NT2/D1 (cell line): ENCODE measurements around the gene CDK3.

Experiments
- SUZ12 ChIP-seq: IDR thresholded peaks from 2 replicates; pipeline ENCODE4 v1.6.1; 2011; ENCODE audit not compliant: insufficient read length, insufficient read depth; ENCODE audit errors: extremely low read depth
- ZNF274 ChIP-seq: IDR thresholded peaks from 2 replicates; pipeline ENCODE4 v1.6.1; 2011; ENCODE audit warnings: mild to moderate bottlenecking, low read depth, low read length

DNA sequence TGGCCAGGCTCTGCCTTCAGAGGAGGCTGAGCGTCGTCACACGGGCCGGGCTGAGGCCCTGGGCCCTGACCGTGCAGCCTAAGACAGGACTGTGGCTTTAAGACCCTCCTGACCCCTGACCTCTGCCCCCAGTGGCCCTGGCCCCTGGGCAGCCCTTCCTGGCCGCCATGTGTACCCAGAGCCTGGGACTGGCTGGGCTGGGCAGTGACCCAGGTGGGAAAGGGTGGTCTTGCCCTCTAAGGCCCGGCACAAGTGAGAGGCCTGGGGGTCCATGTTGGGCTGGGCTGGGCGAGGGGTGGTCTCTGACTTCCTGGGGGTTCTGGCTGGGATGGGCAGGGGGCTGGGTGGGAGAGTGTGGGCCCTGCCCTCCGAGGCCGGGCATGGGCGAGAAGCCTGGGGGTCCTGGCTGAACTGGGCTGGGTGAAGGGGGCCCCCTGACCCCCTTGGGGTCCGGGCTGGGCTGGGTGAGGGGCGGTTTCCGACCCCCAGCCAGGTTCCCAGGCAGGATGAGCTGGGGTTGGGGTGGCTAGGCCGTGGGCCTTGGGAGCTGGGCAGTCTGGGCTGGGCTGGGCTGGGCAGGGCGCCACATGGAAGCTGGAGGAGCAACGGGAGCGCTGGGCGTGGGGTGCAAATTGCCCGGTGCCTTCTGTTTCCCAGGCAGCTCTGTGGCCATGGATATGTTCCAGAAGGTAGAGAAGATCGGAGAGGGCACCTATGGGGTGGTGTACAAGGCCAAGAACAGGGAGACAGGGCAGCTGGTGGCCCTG, at the start of gene CDK3:
- TF ChIP-seq ZNF274 (no peak), SUZ12 (no peak)
